Progenitor cell of endocrine pancreas (in vitro differentiated cells): ENCODE measurements around the gene DLGAP1. TPM values are rescaled to one million over a fixed set of nuclear protein-coding genes. Genes with fewer than 3 reads are reported as not detected.

Experiments used
- DNase-seq: peaks from one replicate; pipeline ENCODE4 v3.0.0; 2021; ENCODE audit warnings: low spot score; ENCODE audit not compliant: unreplicated experiment
- H3K27ac Mint-ChIP-seq: 2 replicates; pipeline ENCODE4 v1.8.0; 2021; ENCODE audit warnings: mild to moderate bottlenecking, moderate library complexity, mixed read lengths
- H3K27me3 Mint-ChIP-seq: 2 replicates; pipeline ENCODE4 v1.8.0; 2021; ENCODE audit warnings: mixed read lengths
- H3K36me3 Mint-ChIP-seq: 2 replicates; pipeline ENCODE4 v1.8.0; 2022; ENCODE audit warnings: mixed read lengths; ENCODE audit not compliant: insufficient read depth
- H3K4me1 Mint-ChIP-seq: 2 replicates; pipeline ENCODE4 v1.8.0; 2021; ENCODE audit warnings: low read depth, mixed read lengths
- H3K4me3 Mint-ChIP-seq: 2 replicates; pipeline ENCODE4 v1.8.0; 2021; ENCODE audit warnings: low read depth, mild to moderate bottlenecking, moderate library complexity, mixed read lengths
- H3K9me3 Mint-ChIP-seq: 2 replicates; pipeline ENCODE4 v1.8.0; 2021; ENCODE audit warnings: low read depth, mixed read lengths
- CTCF ChIP-seq: fragments of 200-600 bp; sonication (generic); IDR thresholded peaks from one replicate; pipeline ENCODE4 v1.5.0; 2021; ENCODE audit warnings: antibody characterized with exemption, mild to moderate bottlenecking; ENCODE audit not compliant: unreplicated experiment
- total RNA-seq: library from RNA; stranded (reverse); gene quantifications from 2 replicates; pipeline ENCODE4 v1.2.1, GENCODE V29; 2021

Gene DLGAP1
- total RNA-seq, 1 donor from 2014 or later: 16.7 TPM

GRCh38 chr18:3664563-3665178 is 790.4 kb downstream of the DLGAP1 start:
- Mint-ChIP-seq H3K36me3 (no peaks in the 10 kb centered on the region), H3K27me3 (no peaks in the 10 kb centered on the region), H3K4me1 (peaks cover 20% of the 10 kb centered on the region), H3K9me3 (peaks cover 3% of the 10 kb centered on the region), H3K4me3 (no peak overlapping the region), H3K27ac (peak overlapping the region; percentile 68)
- DNase-seq: no peak
- TF ChIP-seq CTCF: peak; percentile 26

- DNase-seq: no peak
- Mint-ChIP-seq H3K4me3 (no peak overlapping the region), H3K4me1 (peaks cover 20% of the 10 kb centered on the region), H3K27ac (no peak overlapping the region), H3K36me3 (no peaks in the 10 kb centered on the region), H3K27me3 (no peaks in the 10 kb centered on the region), H3K9me3 (peaks cover 3% of the 10 kb centered on the region)
- TF ChIP-seq CTCF: no peak
These were observed 791.1 kb downstream of the DLGAP1 start for GRCh38 chr18:3663870-3664512.

GRCh38 chr18:3661989-3662388 is 793.1 kb downstream of the DLGAP1 start:
- DNase-seq: no peak
- no peak overlapping the region for H3K4me3 Mint-ChIP-seq
- H3K27ac Mint-ChIP-seq: no peak overlapping the region
- no peaks in the 10 kb centered on the region for H3K36me3 Mint-ChIP-seq
- no peak for TF ChIP-seq CTCF
- H3K4me1 Mint-ChIP-seq: peaks cover 20% of the 10 kb centered on the region
- no peaks in the 10 kb centered on the region for H3K27me3 Mint-ChIP-seq
- H3K9me3 Mint-ChIP-seq: peaks cover 3% of the 10 kb centered on the region

- DNase-seq: no peak
- Mint-ChIP-seq H3K9me3 (peaks cover 3% of the 10 kb centered on the region), H3K4me3 (no peak overlapping the region), H3K27ac (no peak overlapping the region), H3K27me3 (no peaks in the 10 kb centered on the region), H3K36me3 (no peaks in the 10 kb centered on the region), H3K4me1 (peaks cover 18% of the 10 kb centered on the region)
- no peak for TF ChIP-seq CTCF
These were observed 794.2 kb downstream of the DLGAP1 start for GRCh38 chr18:3660739-3661515.

- Mint-ChIP-seq H3K9me3 (peaks cover 3% of the 10 kb centered on the region), H3K36me3 (no peaks in the 10 kb centered on the region), H3K4me3 (no peak overlapping the region), H3K27ac (no peak overlapping the region), H3K27me3 (no peaks in the 10 kb centered on the region), H3K4me1 (peaks cover 22% of the 10 kb centered on the region)
- no peak for DNase-seq
- TF ChIP-seq CTCF: no peak
These were observed 796.6 kb downstream of the DLGAP1 start for GRCh38 chr18:3658529-3658928.
